Aorta (tissue), 5 donors: Measurements from ENCODE around the gene EEF1A2. TPM values are rescaled to one million over a fixed set of nuclear protein-coding genes. Genes with fewer than 3 reads are reported as not detected.

Experiments used
- ATAC-seq: fragments of 200-7000 bp; cut with Tn5 transposase; one replicate; pipeline ENCODE4 v1.9.1; 2022; ENCODE audit warnings: moderate library complexity; ENCODE audit not compliant: low FRiP score
- DNase-seq, 2 donors: peaks; one replicate each; pipeline ENCODE4 v3.0.0-alpha.2; 2020
- H3K27ac ChIP-seq, 2 donors: one replicate each; pipeline ENCODE4 v1.5.1; 2013; ENCODE audit warnings: low read length in 2 of 2, mild to moderate bottlenecking in 2 of 2, moderate library complexity in 2 of 2, control low read depth in 1 of 2, inconsistent platforms in 1 of 2, low read depth in 1 of 2
- H3K27me3 ChIP-seq, 2 donors: one replicate each; pipeline ENCODE4 v1.6.1; 2013; ENCODE audit warnings: control low read depth in 1 of 2, low read length in 1 of 2, mild to moderate bottlenecking in 1 of 2, moderate library complexity in 1 of 2; ENCODE audit not compliant: insufficient read depth in 2 of 2, control insufficient read depth in 1 of 2
- H3K36me3 ChIP-seq, 2 donors: one replicate each; pipeline ENCODE4 v1.6.1; 2013; ENCODE audit warnings: control low read depth in 1 of 2, low read length in 1 of 2, mild to moderate bottlenecking in 1 of 2; ENCODE audit not compliant: insufficient read depth in 2 of 2, control insufficient read depth in 1 of 2
- H3K4me1 ChIP-seq, 2 donors: one replicate each; pipeline ENCODE4 v1.6.1; 2013; ENCODE audit warnings: low read length in 2 of 2, control low read depth in 1 of 2, mild to moderate bottlenecking in 1 of 2, moderate library complexity in 1 of 2; ENCODE audit not compliant: insufficient read depth in 2 of 2, control insufficient read depth in 1 of 2
- H3K4me3 ChIP-seq, 2 donors: one replicate each; pipeline ENCODE4 v1.5.1; 2013; ENCODE audit warnings: low read length in 2 of 2, control low read depth in 1 of 2, mild to moderate bottlenecking in 1 of 2
- H3K9me3 ChIP-seq: one replicate; pipeline ENCODE4 v1.6.1; 2013; ENCODE audit warnings: mild to moderate bottlenecking, low read length; ENCODE audit not compliant: control insufficient read depth
- WGBS, 2 donors: extraction: QIAGEN DNeasy Blood & Tissue Kit; methylation state at CpG; one replicate each; pipeline ENCODE4 v1.1.7; 2013; 5-methylcytosine and 5-hydroxymethylcytosine counted together
- intact Hi-C, 2 donors: fragments of 100-400 bp; cut with DNase I; formaldehyde crosslinking; loops; one replicate each; pipeline versions ENCODE4 v1.14.2 to v1.15.0; 2022
- polyA plus RNA-seq, 2 donors: library from polyadenylated mRNA; stranded (reverse); fragments of 200-250 nt; gene quantifications; one replicate each; pipeline ENCODE4 v1.2.3, GENCODE V29; 2013
- total RNA-seq, 2 donors: library from RNA; stranded (reverse); fragmentation: NEBNext Ultra II Directional; extraction: Animal tissue kit (Norgen Biotek cat#: 25700); gene quantifications; one replicate each; pipeline ENCODE4 v1.2.1, GENCODE V29; 2021
- donor health status: healthy with polysubstance abuse.
- donor health status: Bipolar disorder and iron deficiency.
- donor health status: DM: no; HTN: no; CAD: no.
- donor health status: DM: no; HTN: no; CAD: no.
- donor health status: DM: yes; HTN: yes; CAD: no.

Gene EEF1A2
- total and polyA plus RNA-seq, 4 donors, result 0.64 to 6.0 (median 1.2) TPM

DNA sequence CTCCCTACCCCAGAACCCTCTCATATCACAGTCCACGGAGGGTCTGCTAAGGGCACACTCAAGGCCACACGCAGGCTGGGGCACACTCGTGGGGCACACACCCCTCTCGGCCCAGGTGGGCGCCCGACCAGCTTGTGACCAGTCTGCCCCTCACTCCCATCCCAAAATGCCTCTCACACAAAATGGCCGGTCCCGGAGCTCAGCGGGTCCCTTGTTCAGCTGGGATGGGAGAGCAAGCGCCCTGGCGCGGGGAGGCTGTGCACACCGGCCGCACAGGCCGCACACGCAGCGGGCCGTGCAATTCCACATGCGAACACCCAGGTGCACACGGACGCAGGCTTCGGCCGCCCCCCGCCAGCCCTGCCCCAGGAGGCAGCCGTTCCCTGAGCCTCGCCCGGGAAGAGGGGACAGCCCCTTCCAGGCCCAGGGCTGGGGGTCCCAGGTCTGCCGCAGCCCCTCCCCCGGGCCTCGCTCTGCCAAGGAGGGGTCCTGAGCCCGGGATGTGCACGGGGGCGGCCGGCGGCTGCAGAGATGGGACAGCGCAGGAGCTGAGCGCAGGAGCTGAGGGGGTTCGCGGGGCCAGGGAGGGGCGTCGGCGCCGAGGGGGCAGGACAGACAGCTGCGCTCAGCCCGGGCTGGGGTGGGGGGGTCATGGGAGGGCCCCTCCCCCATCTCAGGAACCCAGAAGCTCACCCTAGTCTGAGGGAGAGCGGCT lies 27.7 kb downstream of the EEF1A2 start:
- H3K4me3 ChIP-seq, result no peak overlapping the region
- intact Hi-C loops, result no loop called here
- no peak for ATAC-seq
- H3K27ac ChIP-seq, result no peak overlapping the region
- no peaks in the 10 kb centered on the region for H3K27me3 ChIP-seq
- WGBS, 2 donors, result 8 to 10% methylated on average over 40 to 46 of the region's 46 CpGs
- H3K9me3 ChIP-seq, result no peaks in the 10 kb centered on the region
- no peaks in the 10 kb centered on the region for H3K4me1 ChIP-seq
- H3K36me3 ChIP-seq, result no peaks in the 10 kb centered on the region
- no peak for DNase-seq

DNA sequence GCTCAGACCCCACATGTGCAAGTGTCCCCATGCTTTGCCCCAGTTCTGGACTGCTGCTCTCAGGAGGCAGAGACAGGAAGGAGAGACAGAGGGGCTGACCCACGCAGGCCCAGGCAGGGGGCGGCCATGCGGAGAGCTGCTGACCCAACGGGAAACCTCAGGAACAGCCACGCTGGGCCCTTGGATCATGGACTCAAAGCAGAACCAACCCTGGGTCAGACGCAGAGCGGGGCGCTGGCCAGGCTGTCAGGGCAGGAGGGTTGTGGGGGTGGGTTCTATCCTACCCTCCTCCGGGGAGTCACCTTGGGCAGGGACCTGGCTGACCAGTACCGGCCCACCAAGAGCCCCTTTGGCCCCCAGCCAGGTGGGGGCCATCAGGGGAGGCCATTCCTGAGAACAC lies 28.5 kb downstream of the EEF1A2 start:
- Histone ChIP-seq H3K9me3 (no peaks in the 10 kb centered on the region), H3K36me3 (no peaks in the 10 kb centered on the region), H3K4me1 (no peaks in the 10 kb centered on the region), H3K27ac (no peak overlapping the region), H3K4me3 (no peak overlapping the region), H3K27me3 (no peaks in the 10 kb centered on the region)
- ATAC-seq (no peak), DNase-seq (no peak)
- intact Hi-C loops, result no loop called here
- WGBS, 2 donors, result 58 to 60% methylated on average over 10 of the region's 10 CpGs

DNA sequence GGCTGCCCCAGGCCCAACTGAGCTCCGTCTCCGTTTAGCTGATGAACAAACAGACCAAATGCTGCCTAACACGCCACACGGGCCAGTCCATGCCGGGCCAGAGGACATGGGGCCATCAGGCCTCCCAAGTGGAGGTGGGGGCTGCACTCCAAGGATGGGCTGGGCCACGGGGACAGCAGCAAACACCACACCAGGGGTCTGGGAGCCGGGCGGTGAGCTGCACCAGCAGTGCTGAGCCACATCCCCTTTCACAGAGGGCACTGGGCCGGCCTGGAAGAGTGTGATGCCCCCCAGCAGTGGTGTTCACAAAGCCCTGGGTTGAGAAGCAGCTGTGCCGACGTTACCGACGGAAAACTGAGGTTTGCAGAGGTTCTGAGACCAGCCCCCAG lies 29.2 kb downstream of the EEF1A2 start:
- WGBS, 2 donors, result 61 to 63% methylated on average over 13 of the region's 13 CpGs
- Histone ChIP-seq H3K27ac (no peak overlapping the region), H3K27me3 (no peaks in the 10 kb centered on the region)

DNA sequence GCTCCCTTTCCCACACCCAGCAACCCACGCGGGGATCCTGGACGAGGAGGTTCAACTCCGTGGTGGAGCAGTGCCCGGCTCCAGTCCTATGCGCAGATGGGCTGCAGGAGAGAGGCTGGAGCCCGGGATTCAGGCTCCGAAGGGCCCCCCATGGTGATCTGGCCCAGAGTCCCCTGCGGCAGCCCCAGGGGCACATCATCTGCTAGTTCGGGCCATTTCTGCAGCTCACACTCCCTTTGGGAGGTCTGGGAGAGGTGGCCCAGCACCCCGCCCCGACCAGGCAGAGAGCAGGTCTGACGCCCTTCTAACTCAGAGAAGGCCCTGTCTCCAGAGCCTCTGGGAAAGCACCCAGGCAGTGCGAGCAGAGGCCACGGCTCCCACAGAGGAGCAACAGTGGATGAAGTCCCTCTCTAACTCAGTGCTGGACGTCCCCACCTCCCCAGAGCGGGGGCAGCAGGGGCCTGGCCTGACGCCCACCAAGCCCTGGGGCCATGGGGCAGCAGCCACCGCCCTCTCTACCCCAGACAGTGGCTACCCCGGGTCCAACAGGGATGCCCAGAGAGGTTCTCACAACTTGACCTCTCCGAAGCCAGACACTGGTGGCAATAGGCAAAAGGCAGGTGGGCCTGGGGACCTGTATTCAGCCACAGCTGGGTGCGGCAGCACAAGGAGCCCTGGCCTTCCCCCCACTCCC lies 29.7 kb downstream of the EEF1A2 start:
- intact Hi-C loops, result no loop called here

More for the DNA sequence above, 29.2 kb downstream of the EEF1A2 start:
- intact Hi-C loops, result no loop called here
- no peaks in the 10 kb centered on the region for H3K36me3 ChIP-seq
- no peaks in the 10 kb centered on the region for H3K9me3 ChIP-seq
- H3K4me3 ChIP-seq, result no peak overlapping the region
- DNase-seq, result no peak
- no peaks in the 10 kb centered on the region for H3K4me1 ChIP-seq
- ATAC-seq, result no peak

DNA sequence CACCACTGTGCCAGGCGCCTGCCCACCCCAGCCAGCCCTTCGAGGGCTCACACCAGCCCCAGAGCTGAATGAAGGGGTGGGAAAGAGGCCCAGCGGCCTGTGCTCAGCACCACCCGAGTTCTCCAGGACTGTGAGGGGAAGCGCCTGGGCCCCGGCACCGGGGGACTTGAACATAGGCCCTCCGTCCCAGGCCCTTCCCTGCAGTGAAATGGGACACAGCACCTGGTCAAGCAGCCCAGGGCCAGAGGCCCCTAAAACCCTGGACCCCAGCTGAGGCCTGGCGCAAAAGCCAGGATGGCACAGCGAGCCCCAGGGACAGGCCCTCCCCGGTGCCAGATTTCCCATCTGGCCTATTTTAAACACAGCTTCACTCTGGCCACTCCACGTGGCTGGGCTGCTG lies 30.5 kb downstream of the EEF1A2 start:
- no peak overlapping the region for H3K4me3 ChIP-seq
- intact Hi-C loops, result no loop called here
- H3K36me3 ChIP-seq, result no peaks in the 10 kb centered on the region
- H3K27ac ChIP-seq, result no peak overlapping the region
- no peaks in the 10 kb centered on the region for H3K27me3 ChIP-seq
- 75 to 76% methylated on average over 11 to 12 of the region's 12 CpGs for WGBS, 2 donors
- DNase-seq (no peak), ATAC-seq (no peak)
- H3K9me3 ChIP-seq, result no peaks in the 10 kb centered on the region
- H3K4me1 ChIP-seq, result no peaks in the 10 kb centered on the region

More for the DNA sequence above, 29.7 kb downstream of the EEF1A2 start:
- ATAC-seq (no peak), DNase-seq (no peak)
- Histone ChIP-seq H3K4me1 (no peaks in the 10 kb centered on the region), H3K27ac (no peak overlapping the region), H3K36me3 (no peaks in the 10 kb centered on the region), H3K4me3 (no peak overlapping the region), H3K27me3 (no peaks in the 10 kb centered on the region), H3K9me3 (no peaks in the 10 kb centered on the region)
- WGBS, 2 donors, result 60 to 61% methylated on average over 21 to 22 of the region's 22 CpGs

DNA sequence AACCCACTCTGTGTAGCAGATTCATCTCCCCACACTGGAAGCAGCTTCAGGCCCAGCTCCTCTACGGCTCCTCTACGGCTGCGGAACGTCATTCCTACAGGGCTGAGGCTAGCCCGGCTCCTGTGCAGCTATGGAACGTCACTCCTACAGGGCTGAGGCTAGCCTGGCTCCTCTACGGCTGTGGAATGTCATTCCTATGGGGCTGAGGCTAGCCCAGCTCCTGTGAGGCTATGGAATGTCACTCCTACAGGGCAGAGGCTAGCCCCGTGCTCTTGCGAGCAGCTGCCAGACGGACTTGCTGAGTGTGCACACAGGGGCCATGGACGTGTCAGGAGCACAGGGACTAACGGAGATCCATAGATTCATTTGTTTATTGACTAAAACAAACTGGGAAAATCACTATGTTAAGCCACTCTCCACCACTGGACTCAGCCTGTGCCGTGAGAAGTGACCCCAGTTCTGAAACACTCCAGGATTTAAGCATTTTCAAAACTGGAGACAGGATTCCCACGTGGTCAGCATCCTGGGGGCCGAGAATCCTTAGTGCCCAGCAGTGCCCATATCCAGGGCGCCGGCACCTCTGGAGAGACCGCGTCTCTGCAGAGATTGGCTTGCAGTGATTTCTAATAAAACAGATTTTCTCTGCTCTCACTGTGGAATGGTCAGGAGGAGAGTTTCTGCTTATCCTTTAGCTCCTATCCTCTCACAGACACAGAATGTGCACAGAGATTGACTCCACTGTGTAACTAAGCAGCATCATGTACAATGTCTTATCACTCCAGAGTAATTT lies 31.4 kb downstream of the EEF1A2 start:
- Histone ChIP-seq H3K4me1 (no peaks in the 10 kb centered on the region), H3K27ac (no peak overlapping the region), H3K36me3 (no peaks in the 10 kb centered on the region), H3K9me3 (no peaks in the 10 kb centered on the region), H3K27me3 (no peaks in the 10 kb centered on the region), H3K4me3 (no peak overlapping the region)
- intact Hi-C loops, result no loop called here
- 65% methylated on average over 19 of the region's 19 CpGs for WGBS, 2 donors
- ATAC-seq (no peak), DNase-seq (no peak)

DNA sequence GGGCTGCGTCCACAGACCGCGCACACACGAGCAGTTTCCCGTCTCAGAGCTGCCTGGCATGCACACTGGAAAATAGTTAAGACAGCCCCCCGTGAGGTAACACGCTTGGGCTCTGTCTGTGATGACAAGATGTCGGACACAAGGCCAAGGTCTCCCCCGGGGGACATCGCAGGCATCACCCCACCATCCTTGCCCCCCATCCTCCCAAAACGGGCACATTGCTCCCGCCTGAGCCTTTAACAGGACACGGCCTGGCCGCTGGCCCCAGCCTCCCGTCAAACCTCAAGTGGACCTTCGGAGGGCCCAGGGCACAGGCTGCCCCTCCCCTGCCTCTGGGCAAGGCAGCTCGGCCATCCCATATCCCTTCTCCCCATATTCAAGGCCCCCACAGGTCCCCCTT lies 32.0 kb downstream of the EEF1A2 start:
- Histone ChIP-seq H3K4me3 (no peak overlapping the region), H3K36me3 (no peaks in the 10 kb centered on the region), H3K27ac (no peak overlapping the region), H3K9me3 (no peaks in the 10 kb centered on the region), H3K27me3 (no peaks in the 10 kb centered on the region), H3K4me1 (no peaks in the 10 kb centered on the region)
- DNase-seq, result no peak
- intact Hi-C loops, result no loop called here
- WGBS, 2 donors, result 67 to 75% methylated on average over 17 of the region's 17 CpGs
- ATAC-seq, result no peak

DNA sequence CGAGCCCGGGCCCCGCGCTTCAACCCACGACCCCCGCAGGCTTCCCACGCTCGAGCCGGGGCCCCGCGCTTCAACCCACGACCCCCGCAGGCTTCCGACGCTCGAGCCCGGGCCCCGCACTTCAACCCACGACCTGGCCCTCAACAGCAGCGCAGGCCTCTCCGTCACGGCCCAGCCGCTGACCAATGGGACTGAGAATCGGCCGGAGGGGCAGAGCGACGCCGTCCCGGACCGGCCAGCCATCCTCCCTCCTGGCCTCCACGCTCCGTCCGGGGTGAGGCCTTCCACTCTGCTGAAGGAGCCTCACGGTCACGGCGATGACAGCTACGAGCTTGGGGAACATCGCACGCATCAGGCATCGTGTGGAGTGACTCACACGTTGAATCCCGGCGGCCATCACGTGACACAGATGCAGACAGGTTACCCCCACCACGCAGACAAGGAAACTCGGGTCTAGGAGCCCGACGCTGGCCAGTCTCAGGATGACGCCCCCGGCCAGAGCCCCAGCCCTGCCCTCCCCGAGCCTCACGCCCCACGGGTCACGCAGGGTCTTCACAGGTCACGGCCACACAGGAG lies 32.5 kb downstream of the EEF1A2 start:
- Histone ChIP-seq H3K27ac (no peak overlapping the region), H3K27me3 (no peaks in the 10 kb centered on the region), H3K4me3 (no peak overlapping the region), H3K4me1 (no peaks in the 10 kb centered on the region), H3K9me3 (no peaks in the 10 kb centered on the region), H3K36me3 (no peaks in the 10 kb centered on the region)
- 71 to 78% methylated on average over 55 of the region's 55 CpGs for WGBS, 2 donors
- DNase-seq (no peak), ATAC-seq (no peak)
- intact Hi-C loops, result no loop called here
